ENCODE measurements around the gene HS6ST1.

HS6ST1 gene

GRCh38 chr2:128308889-128309279, 9.8 kb downstream of the HS6ST1 start:
- Histone ChIP-seq H3K36me3 (replicated peaks) (no peaks in the 10 kb centered on the region), H3K27ac (no peak overlapping the region), H3K27me3 (replicated peaks) (no peaks in the 10 kb centered on the region)

DNA sequence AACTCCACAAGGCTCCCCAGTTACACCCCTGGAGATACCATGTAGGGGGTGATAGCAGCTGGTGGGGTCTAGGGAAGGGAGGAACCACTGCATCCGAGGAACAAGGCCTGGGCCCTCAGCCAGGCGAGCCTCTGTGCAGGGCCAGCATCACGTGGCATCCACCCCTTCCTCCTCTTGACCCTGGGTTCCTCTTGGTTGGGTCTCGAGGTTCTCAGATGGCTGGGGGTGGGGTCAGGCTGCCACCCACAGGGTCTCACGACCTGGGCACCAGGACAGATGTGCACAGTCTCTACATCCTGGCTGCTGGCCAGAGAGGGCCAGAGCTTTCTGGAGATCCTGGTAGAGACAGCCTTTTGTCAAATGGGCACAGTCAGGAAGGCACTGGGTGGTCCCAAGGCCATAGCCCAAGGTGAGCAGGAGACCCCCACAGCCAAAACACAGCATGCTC, 10.4 kb downstream of the HS6ST1 start:
- TF ChIP-seq CTCF (IDR thresholded peaks at IDR 0.05; ENCODE audit: low read depth, low read length, missing control alignments), result no peak
- Histone ChIP-seq H3K27me3 (replicated peaks) (no peaks in the 10 kb centered on the region), H3K36me3 (replicated peaks) (no peaks in the 10 kb centered on the region), H3K4me3 (ENCODE audit: low read depth, low read length) (no peak overlapping the region), H3K27ac (no peak overlapping the region)
- DNase-seq, result no peak
- in situ Hi-C loops (cut with HindIII; ENCODE audit: low pct_ligation_motif_present, low sequenced_read_pairs), result loop anchor here (25.0 kb wide), 1 partner anchor 429 kb away; no protein-coding TSS in a partner anchor

More at GRCh38 chr2:128308889-128309279, 9.8 kb downstream of the HS6ST1 start:
- DNase-seq, result no peak
- in situ Hi-C loops (cut with HindIII; ENCODE audit: low pct_ligation_motif_present, low sequenced_read_pairs), result loop anchor here (25.0 kb wide), 1 partner anchor 428 kb away; no protein-coding TSS in a partner anchor
- no peak overlapping the region for H3K4me3 ChIP-seq (ENCODE audit: low read depth, low read length)
- no peak for TF ChIP-seq CTCF (IDR thresholded peaks at IDR 0.05; ENCODE audit: low read depth, low read length, missing control alignments)

GRCh38 chr2:128307595-128307994, 11.1 kb downstream of the HS6ST1 start:
- Histone ChIP-seq H3K27me3 (replicated peaks) (no peaks in the 10 kb centered on the region), H3K36me3 (replicated peaks) (no peaks in the 10 kb centered on the region), H3K27ac (no peak overlapping the region), H3K4me3 (ENCODE audit: low read depth, low read length) (no peak overlapping the region)
- TF ChIP-seq CTCF (IDR thresholded peaks at IDR 0.05; ENCODE audit: low read depth, low read length, missing control alignments), result no peak
- no peak for DNase-seq
- in situ Hi-C loops (cut with HindIII; ENCODE audit: low pct_ligation_motif_present, low sequenced_read_pairs), result loop anchor here (25.0 kb wide), 1 partner anchor 430 kb away; no protein-coding TSS in a partner anchor

DNA sequence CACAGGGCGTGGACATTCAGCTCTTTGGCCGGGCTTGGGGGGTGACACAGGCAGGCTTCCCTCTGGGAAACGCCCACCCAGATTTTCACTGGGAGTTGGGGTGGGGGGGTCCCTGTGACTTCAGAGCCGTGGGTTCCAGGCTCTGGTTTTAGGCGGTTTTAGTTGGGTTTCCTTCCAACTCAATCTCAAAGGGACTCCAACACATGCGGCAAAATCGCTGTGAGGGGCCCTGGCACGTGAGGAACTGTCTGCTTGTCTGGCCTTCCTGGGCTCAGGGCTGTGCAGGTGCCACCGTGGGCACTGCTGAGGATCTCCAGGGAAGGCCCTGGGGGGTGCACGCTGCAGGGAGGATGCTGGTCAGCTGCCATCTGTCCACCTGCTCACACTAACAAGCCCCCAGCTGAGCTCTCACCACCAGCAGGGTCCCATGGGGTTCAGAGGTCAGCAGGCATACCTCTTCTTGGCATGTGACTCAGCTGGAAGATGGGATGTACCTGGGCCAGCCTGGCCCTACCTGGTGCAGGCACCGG, 11.7 kb downstream of the HS6ST1 start:
- in situ Hi-C loops (cut with HindIII; ENCODE audit: low pct_ligation_motif_present, low sequenced_read_pairs), result loop anchor here (25.0 kb wide), 1 partner anchor 430 kb away; no protein-coding TSS in a partner anchor

DNA sequence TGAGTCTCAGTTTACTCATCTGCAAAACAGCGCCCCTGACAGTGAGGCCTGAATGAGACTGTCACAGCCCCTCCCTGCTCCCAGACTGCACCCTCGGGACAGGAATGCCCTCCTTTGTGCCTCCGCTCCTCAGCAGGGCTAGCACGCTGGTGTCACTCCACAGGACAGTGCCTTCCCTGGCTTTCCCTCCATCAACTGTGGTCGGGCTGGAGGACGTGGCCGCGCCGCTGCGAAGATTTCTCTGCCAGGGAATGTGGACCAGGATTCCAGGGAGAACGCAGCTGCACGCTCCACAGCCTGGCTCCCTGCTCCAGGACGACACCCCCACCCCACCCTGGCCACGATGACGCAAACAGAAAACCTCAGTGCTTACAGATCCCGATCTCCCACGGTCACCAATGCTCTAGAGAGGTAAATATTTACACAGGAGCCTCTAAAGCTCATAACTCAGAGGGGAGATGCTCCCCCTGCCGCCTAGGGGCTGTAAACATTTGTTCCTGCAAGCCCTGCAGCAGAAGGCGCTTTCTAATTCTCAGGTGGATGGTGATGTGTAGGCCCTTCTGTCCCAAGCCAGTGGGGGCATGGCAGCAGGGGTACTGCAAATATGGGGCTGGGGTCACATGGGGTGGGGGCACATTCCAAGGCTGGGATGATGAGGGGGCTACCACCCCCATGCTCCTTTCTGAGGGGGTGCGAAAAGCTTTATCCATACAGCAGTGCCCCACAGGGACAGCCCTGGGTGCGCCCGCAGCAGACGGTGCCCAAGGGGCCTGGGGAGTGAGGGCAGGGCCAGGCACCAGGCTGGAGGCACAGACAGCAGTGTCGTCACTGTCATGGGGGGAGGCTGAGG, 12.4 kb downstream of the HS6ST1 start:
- peak; percentile 74 for TF ChIP-seq CTCF (IDR thresholded peaks at IDR 0.05; ENCODE audit: low read depth, low read length, missing control alignments)
- Histone ChIP-seq H3K4me3 (ENCODE audit: low read depth, low read length) (no peak overlapping the region), H3K27ac (peak overlapping the region; percentile 84), H3K36me3 (replicated peaks) (no peaks in the 10 kb centered on the region), H3K27me3 (replicated peaks) (no peaks in the 10 kb centered on the region)
- in situ Hi-C loops (cut with HindIII; ENCODE audit: low pct_ligation_motif_present, low sequenced_read_pairs), result loop anchor here (25.0 kb wide), 1 partner anchor 431 kb away; no protein-coding TSS in a partner anchor
- DNase-seq, result peak; percentile 96

More for the DNA sequence above, 11.7 kb downstream of the HS6ST1 start:
- Histone ChIP-seq H3K27ac (peak overlapping the region; percentile 54), H3K36me3 (replicated peaks) (no peaks in the 10 kb centered on the region), H3K4me3 (ENCODE audit: low read depth, low read length) (no peak overlapping the region), H3K27me3 (replicated peaks) (no peaks in the 10 kb centered on the region)
- no peak for DNase-seq
- no peak for TF ChIP-seq CTCF (IDR thresholded peaks at IDR 0.05; ENCODE audit: low read depth, low read length, missing control alignments)
